Effector memory CD4-positive, alpha-beta T cell (primary cell): ENCODE data around the gene TBL3.
A peak's percentile ranks its signal among the peaks of the same experiment; 100 is the strongest.

Experiments
- DNase-seq, 3 donors: peaks; one replicate each; pipeline ENCODE4 v3.0.0-alpha.2; 2020
- H3K27ac ChIP-seq: 2 replicates; pipeline ENCODE4 v1.7.0; 2013; ENCODE audit warnings: mild to moderate bottlenecking, low read length, moderate library complexity; ENCODE audit not compliant: insufficient read depth, poor library complexity, severe bottlenecking
- H3K27me3 ChIP-seq: replicated peaks from 2 replicates; pipeline ENCODE4 v1.7.0; 2013; ENCODE audit warnings: mild to moderate bottlenecking, low read length; ENCODE audit not compliant: insufficient read depth, control insufficient read depth, poor library complexity, severe bottlenecking
- H3K36me3 ChIP-seq: 2 replicates; pipeline ENCODE4 v1.7.0; 2013; ENCODE audit warnings: mild to moderate bottlenecking, low read length, moderate library complexity; ENCODE audit not compliant: control insufficient read depth, insufficient read depth
- H3K4me1 ChIP-seq: 2 replicates; pipeline ENCODE4 v1.7.0; 2013; ENCODE audit warnings: low read length, mild to moderate bottlenecking; ENCODE audit not compliant: control insufficient read depth, insufficient read depth, poor library complexity, severe bottlenecking
- H3K4me3 ChIP-seq: 2 replicates; pipeline ENCODE4 v1.7.0; 2013; ENCODE audit warnings: low read length, low read depth, mild to moderate bottlenecking; ENCODE audit not compliant: insufficient read depth, poor library complexity, severe bottlenecking
- H3K9me3 ChIP-seq: 2 replicates; pipeline ENCODE4 v1.7.0; 2013; ENCODE audit warnings: mild to moderate bottlenecking, low read length, moderate library complexity; ENCODE audit not compliant: control insufficient read depth

TBL3 gene

GRCh38 chr16:1991135-1991551, 19.3 kb downstream of the TBL3 start:
- Histone ChIP-seq H3K27me3 (peaks cover 16% of the 10 kb centered on the region), H3K4me3 (peak overlapping the region; percentile 43), H3K36me3 (peaks cover 8% of the 10 kb centered on the region), H3K27ac (peak overlapping the region; percentile 60), H3K9me3 (no peaks in the 10 kb centered on the region), H3K4me1 (peaks cover 21% of the 10 kb centered on the region)
- DNase-seq, result peak; percentile 50 to 56 (median 53)

- H3K36me3 ChIP-seq, result peaks cover 4% of the 10 kb centered on the region
- peak overlapping the region; percentile 2 for H3K4me3 ChIP-seq
- no peaks in the 10 kb centered on the region for H3K9me3 ChIP-seq
- H3K27ac ChIP-seq, result peak overlapping the region; percentile 60
- H3K27me3 ChIP-seq, result peaks cover 16% of the 10 kb centered on the region
- DNase-seq, result no peak
- H3K4me1 ChIP-seq, result peaks cover 21% of the 10 kb centered on the region
These were observed 19.7 kb downstream of the TBL3 start for GRCh38 chr16:1991588-1991947.

GRCh38 chr16:1991948-1992703, 20.3 kb downstream of the TBL3 start:
- peak; percentile 96 to 100 (median 99) for DNase-seq
- peak overlapping the region; percentile 60 for H3K27ac ChIP-seq
- H3K4me1 ChIP-seq, result peaks cover 21% of the 10 kb centered on the region
- H3K4me3 ChIP-seq, result peak overlapping the region; percentile 2
- peaks cover 16% of the 10 kb centered on the region for H3K27me3 ChIP-seq
- H3K9me3 ChIP-seq, result no peaks in the 10 kb centered on the region
- no peaks in the 10 kb centered on the region for H3K36me3 ChIP-seq

- peaks cover 16% of the 10 kb centered on the region for H3K27me3 ChIP-seq
- peak in 1 of 3 donors; percentile 10 for DNase-seq
- H3K36me3 ChIP-seq, result peaks cover 5% of the 10 kb centered on the region
- no peak overlapping the region for H3K27ac ChIP-seq
- no peak overlapping the region for H3K4me3 ChIP-seq
- H3K9me3 ChIP-seq, result no peaks in the 10 kb centered on the region
- H3K4me1 ChIP-seq, result peaks cover 21% of the 10 kb centered on the region
These were observed 21.0 kb downstream of the TBL3 start for GRCh38 chr16:1992704-1993317.

DNA sequence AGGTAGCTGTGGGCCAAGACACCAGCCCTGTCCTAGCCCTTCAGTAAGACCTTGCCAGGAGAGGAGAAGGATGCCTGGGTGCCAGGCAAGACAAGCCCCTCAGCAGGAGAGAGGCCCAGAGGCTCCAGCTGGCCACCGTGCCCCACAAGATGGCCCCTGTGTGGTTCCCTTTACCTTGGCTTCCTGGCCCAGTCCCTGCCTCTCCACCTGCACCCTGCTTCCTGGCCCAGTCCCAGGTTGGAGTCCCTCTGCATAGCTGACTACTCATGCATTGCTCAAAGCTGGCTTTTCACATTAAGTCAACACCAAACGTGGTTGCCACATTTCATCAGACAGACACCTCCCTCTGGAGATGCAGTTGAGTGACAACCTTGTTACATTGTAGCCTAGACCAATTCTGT, 21.9 kb downstream of the TBL3 start:
- Histone ChIP-seq H3K36me3 (peaks cover 13% of the 10 kb centered on the region), H3K4me1 (peaks cover 21% of the 10 kb centered on the region), H3K27me3 (peaks cover 16% of the 10 kb centered on the region), H3K9me3 (no peaks in the 10 kb centered on the region), H3K27ac (no peak overlapping the region), H3K4me3 (no peak overlapping the region)
- DNase-seq, result no peak

DNA sequence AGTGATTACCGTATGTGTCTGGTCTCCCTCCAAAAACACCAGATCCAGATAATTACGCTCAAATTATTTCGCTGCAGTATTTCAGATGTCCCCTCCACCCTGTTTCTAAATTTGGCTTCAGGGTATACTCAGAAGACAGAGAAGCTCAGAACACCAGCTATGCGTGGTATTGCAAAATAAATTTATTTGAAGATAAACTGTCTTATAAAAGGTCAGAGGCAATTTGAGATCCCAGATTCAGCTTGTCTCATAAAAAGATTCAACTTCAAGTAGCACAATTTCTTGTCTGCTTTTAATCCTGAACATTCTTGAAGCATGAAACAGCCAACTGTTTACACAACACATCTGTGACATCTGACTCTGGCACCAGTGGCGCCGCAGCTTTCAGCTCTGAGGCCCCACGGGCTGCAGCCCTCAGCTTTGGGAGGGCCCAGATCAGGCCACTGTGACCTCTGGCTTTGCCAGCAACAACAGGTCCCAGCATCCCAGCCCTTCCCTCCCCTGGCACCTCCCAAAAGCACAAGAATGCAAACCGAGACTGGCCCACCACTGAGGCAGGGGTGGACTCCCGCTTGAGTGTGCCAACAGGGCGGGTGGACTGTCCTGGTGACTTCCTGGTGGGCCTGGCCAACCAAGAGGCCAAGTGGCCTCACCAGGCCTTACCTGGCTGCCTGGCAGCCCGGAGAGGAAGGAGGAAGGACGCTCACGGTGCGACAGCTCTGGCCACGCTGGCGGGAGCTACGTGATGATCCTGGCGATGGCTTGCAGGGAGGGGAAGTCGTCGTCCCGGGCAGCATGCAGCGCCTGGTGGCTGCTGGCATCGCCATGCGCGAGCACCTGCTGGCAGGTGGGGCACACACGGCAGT, 25.9 kb downstream of the TBL3 start:
- Histone ChIP-seq H3K27ac (no peak overlapping the region), H3K36me3 (peaks cover 51% of the 10 kb centered on the region), H3K4me3 (no peak overlapping the region), H3K27me3 (no peaks in the 10 kb centered on the region), H3K9me3 (no peaks in the 10 kb centered on the region), H3K4me1 (no peaks in the 10 kb centered on the region)
- DNase-seq, result no peak

- peaks cover 54% of the 10 kb centered on the region for H3K36me3 ChIP-seq
- no peak for DNase-seq
- H3K4me3 ChIP-seq, result no peak overlapping the region
- no peaks in the 10 kb centered on the region for H3K27me3 ChIP-seq
- no peak overlapping the region for H3K27ac ChIP-seq
- no peaks in the 10 kb centered on the region for H3K4me1 ChIP-seq
- no peaks in the 10 kb centered on the region for H3K9me3 ChIP-seq
These were observed 26.5 kb downstream of the TBL3 start for GRCh38 chr16:1998360-1998835.

DNA sequence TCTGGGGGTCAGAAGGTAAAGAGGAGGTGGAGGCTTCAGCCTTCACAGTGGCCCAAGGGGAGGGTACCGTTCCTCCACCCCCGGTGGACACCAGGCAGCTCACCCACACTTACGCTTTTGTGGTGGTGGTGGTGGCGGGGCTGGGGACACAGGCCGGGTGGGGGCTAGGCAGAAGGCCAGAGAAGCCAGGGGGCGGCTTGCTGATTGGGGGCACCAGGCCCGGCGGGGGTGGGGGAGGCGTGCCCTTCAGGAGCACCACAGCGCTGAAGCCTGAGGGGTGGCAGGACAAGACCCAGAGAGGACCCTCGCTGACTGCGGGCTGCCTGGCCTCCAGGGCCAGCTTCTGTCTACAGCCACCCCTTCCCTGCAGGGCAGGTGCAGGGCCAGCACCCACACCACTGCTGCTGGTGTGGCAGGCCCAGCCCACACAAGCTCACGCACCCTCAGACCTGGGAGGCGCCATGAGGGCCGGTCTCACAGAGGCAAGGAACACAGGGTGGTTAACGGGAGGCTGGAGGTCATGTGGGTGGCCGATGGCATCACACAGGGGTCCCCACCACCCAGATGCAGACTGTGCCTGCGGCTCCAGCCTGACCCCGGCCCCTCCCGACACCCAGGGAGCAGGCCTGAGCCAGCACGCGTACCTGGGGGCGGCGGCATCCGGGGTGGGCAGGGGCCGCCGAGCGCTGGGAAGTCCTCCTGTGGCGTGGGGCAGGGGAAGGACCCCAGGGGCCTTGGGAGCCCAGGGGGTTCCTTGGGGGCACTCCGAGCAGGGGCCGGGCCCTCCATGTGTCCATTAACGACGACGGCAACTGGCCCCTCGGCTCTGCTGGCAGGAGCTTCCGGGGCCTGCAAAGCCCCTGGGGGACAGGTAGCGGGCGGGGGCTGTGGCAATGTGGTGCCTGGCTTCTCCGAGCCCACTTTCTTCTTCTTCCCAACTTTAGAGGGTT, 27.3 kb downstream of the TBL3 start:
- Histone ChIP-seq H3K27ac (no peak overlapping the region), H3K4me1 (peaks cover 3% of the 10 kb centered on the region), H3K36me3 (peaks cover 54% of the 10 kb centered on the region), H3K9me3 (no peaks in the 10 kb centered on the region), H3K4me3 (no peak overlapping the region), H3K27me3 (no peaks in the 10 kb centered on the region)
- DNase-seq, result no peak

DNA sequence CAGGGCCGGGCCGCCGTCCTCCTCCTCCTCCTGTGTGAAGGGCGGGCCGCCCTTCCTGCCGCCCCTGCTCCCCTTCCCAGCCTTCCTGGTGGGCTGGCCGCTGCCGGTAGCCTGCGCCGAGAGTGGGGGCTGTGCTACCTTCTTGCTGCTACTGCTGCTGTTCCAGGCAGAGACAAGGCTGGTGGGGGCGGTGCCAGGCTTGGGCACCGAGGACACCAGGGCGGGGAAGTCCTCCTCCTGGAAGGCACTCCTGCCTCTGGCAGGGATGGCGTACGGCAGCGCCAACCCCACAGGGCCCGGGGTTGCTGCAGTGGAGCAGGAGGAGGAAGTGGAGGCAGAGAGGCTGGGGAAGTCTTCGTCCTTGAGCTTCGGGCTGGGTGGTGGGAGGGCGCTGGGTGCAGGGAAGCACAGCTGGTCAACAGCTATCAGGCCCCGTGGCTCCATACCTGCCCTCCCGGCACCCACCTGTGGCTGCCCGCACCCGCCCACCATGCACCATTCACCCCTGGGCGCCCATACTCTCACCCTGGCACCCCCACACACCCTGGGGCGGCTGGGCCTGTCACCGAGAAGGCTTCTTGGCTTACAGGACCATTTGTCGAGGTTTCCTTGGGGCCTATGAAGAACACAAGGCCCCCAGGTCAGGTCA, 28.1 kb downstream of the TBL3 start:
- Histone ChIP-seq H3K4me3 (no peak overlapping the region), H3K27ac (no peak overlapping the region), H3K27me3 (no peaks in the 10 kb centered on the region), H3K9me3 (no peaks in the 10 kb centered on the region), H3K36me3 (peaks cover 54% of the 10 kb centered on the region), H3K4me1 (peaks cover 6% of the 10 kb centered on the region)
- DNase-seq, result no peak
